Retinal pigment epithelial cell (primary cell): ENCODE results near the gene CNP.
"Not testable (repeated sequence)": the region's sequence is repeated elsewhere in the genome, so short reads cannot be mapped to it uniquely, and the experiment has no call there.

Source experiments
- DNase-seq: peaks from one replicate; pipeline ENCODE4 v3.0.0-alpha.2; 2010; ENCODE audit warnings: low read depth
- H3K4me3 ChIP-seq: 2 replicates; pipeline ENCODE4 v1.5.1; 2011; ENCODE audit warnings: mild to moderate bottlenecking, low read length, control low read depth, moderate library complexity
- TF ChIP-seq, protein P1 (sequence below): conservative IDR thresholded peaks from 2 replicates; pipeline ENCODE4 v1.5.1; 2011; ENCODE audit warnings: low read depth, low read length, control low read depth, inconsistent platforms

CNP gene

DNA sequence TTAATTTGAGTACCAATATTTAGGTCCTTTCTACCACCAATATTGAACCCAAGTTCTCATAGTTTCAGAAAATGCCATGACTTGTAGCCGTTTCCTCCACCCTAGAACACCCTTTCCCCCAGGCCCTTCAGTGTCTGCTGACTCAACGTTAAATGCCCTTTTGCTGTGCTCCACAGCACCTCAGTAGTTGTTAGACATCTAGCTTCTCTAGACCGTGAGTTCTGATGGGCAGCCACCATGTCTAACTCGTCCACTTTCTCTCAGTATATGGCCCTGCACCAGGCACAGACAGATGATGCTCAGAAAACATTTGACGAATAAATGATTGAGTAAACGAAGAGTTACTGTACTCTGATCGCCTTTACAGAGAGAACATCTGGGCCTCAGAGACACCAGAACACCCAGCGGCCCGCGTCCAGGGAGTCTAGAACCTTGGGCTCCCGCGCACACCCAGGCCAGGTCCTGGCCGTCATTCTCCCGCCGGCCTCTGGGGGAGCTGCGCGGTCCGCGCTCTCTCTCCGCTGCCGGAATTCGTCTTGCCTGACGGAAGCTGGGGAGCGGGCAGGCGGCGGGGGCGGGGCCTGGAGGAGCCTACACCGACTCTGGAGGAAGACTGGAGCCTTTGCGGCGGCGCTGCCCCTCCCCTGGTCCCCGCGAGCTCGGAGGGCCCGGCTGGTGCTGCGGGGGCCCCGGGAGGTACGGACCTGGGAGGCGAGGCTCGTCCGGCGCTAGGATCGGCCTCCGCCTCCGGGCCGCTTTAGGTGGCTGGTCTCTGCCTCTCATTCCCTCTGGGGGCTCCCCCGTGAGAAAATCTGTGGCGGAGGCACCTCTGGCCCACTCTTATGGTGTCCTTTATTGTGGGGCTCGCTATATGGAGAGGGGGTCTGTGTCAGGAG, 53.2 kb downstream of the CNP start, which contains the start of gene NKIRAS2:
Gene NKIRAS2 (plus strand): TSS at position 582 of the 896 bp plus-strand sequence. CDS start 1,488 bp downstream, outside the sequence.
- TF ChIP-seq, protein P1, sequence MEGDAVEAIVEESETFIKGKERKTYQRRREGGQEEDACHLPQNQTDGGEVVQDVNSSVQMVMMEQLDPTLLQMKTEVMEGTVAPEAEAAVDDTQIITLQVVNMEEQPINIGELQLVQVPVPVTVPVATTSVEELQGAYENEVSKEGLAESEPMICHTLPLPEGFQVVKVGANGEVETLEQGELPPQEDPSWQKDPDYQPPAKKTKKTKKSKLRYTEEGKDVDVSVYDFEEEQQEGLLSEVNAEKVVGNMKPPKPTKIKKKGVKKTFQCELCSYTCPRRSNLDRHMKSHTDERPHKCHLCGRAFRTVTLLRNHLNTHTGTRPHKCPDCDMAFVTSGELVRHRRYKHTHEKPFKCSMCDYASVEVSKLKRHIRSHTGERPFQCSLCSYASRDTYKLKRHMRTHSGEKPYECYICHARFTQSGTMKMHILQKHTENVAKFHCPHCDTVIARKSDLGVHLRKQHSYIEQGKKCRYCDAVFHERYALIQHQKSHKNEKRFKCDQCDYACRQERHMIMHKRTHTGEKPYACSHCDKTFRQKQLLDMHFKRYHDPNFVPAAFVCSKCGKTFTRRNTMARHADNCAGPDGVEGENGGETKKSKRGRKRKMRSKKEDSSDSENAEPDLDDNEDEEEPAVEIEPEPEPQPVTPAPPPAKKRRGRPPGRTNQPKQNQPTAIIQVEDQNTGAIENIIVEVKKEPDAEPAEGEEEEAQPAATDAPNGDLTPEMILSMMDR = peak; percentile 84
- DNase-seq = peak; percentile 54
- peak within 1 kb of the TSS; percentile 79 for H3K4me3 ChIP-seq

DNA sequence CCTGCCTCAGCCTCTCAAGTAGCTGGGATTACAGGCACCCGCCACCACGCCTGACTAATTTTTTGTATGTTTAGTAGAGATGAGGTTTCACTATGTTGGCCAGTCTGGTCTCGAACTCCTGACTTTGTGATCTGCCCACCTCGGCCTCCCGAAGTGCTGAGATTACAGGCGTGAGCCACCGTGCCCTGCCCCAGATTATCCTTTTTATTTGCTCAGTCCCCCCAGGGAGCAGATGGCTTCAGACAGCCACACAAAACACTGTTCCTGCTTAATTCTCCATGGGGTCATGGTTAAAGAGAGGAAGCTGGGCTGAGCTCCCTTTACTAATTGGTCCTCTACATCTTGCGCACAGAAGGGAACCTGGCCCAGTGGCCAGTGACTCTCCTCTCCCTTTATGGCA, 54.2 kb downstream of the CNP start:
- not testable (repeated sequence) for DNase-seq
- H3K4me3 ChIP-seq = peak overlapping the region; percentile 79

DNA sequence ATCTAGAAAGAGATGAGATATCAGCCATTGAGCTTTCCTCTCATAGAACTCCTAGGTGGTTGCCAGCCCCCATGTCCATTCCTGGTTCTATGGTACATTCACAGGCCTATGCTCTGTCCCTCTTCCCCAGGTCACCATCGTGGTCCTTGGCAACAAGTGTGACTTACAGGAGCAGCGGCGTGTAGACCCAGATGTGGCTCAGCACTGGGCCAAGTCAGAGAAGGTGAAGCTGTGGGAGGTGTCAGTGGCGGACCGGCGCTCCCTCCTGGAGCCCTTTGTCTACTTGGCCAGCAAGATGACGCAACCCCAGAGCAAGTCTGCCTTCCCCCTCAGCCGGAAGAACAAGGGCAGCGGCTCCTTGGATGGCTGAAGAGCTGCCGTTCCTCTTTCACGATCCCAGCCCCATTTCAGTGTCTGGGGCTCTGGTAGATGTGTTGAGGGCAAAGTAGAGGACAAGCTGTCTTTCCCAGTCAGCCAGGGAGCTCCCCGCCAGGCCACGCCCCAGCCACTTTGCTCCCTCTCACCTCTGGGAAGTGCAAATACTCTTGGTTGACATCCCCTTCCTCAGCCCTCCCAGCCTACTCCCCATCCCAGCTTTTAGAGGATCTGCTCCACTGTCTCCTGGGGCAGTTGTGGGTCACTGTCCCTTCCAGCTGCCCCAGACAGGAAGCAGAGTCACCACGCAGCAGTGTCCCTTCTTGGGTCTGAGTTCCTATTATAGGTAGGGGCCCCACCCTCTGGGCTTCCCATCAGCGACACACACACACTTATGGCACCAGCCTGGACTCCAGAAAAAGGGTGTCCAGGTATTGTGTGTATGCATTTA, 57.1 kb downstream of the CNP start:
- TF ChIP-seq, protein P1 = no peak
- no peak for DNase-seq
- no peak overlapping the region for H3K4me3 ChIP-seq

DNA sequence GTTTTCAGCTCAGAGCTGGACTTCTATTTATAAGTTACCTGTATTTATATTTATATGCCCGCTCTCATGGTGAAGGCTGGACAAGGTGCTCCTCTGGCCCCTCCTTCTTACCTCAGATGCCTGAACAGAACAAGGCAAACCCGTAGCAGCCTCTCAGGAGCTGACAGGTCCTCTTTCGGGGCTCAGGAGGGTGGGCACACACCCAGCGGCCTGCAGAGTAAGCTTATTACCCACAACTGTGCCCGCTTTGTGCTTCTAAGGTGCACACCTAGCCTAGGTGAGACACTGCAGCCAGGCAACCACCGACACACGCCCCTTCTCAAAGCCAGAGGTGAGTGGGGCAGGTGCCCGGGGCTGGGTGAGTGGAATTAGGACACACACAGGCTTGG, 58.6 kb downstream of the CNP start:
- TF ChIP-seq, protein P1 = no peak
- DNase-seq = no peak
- H3K4me3 ChIP-seq = no peak overlapping the region

DNA sequence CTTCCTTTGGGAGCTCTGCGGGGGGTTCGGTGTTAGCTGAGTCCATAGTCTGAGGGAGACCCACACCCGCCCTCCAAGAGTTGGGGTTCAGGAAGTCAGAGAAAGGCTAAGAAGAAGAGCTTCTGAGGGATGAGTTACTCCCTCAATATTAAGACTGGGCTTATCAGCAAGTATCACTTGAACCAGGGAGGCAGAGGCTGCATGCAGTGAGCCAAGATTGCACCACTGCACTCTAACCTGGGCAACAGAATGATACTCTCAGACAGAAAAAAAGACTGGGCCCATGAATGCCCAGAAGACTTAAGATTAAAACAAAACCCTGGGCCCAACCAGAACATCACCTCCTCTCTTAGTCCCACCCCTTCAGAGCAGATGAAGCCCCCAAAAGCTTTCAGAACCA, 59.3 kb downstream of the CNP start:
- TF ChIP-seq, protein P1 = no peak
- H3K4me3 ChIP-seq = no peak overlapping the region
- DNase-seq = no peak

DNA sequence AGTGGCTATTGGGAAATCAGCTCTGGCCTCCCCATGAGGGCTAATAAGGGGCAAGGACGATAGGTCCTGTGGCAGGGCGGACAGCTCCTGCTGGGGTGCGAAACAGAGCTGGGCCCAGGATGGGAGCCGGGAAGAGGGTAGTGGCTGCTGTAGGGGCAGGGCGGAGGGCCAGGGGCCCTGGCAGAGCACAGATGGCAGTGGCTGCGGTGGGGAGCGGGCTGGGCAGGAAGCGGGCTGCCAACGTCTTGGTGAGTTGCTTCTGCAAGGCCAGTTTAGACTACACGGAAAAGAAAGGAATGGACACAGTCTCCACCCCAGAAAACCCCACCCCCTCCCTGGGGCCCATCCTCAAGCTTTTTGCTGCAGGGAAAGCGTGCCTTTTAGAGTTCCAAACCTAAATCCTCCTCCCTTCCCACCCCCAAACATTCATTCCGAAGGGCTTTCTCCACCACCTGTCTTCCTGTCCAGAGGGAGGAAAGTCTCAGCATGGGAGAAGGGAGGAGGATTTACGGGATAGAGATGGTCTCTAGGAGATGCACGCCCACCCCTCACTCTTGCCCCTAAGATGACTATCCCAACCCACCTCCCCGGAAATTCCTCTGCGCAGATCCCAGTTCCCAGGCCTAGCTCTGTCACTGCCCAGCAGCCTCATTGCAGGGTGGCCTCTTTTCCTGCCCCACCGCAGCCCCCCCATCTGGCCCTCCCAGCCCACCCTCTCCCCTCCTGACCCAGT, 60.4 kb downstream of the CNP start:
- H3K4me3 ChIP-seq = no peak overlapping the region
- no peak for DNase-seq

More for the DNA sequence above, 60.4 kb downstream of the CNP start:
- TF ChIP-seq, protein P1 = no peak
